Measurements from ENCODE around the gene HCLS1.
"Not testable (repeated sequence)": the region's sequence is repeated elsewhere in the genome, so short reads cannot be mapped to it uniquely, and the experiment has no call there.

The HCLS1 gene

GRCh38 chr3:121660356-121661171, at the start of gene HCLS1:
HCLS1 (minus strand) TSS chr3:121660903; CDS start chr3:121658347, 2,556 bp downstream.
- DNase-seq = peak; percentile 61

- no peak for DNase-seq
These were observed 49.6 kb upstream of the HCLS1 start for GRCh38 chr3:121710347-121710746.

- DNase-seq = no peak
These were observed 47.0 kb upstream of the HCLS1 start for GRCh38 chr3:121707531-121708273.

- no peak for DNase-seq
These were observed 44.8 kb upstream of the HCLS1 start for GRCh38 chr3:121705541-121705940.

GRCh38 chr3:121703973-121704372, 43.3 kb upstream of the HCLS1 start:
- DNase-seq = no peak

- no peak for DNase-seq
These were observed 38.2 kb upstream of the HCLS1 start for GRCh38 chr3:121698901-121699300.

GRCh38 chr3:121698476-121698875, 37.8 kb upstream of the HCLS1 start:
- DNase-seq = no peak

- DNase-seq = no peak
These were observed 35.5 kb upstream of the HCLS1 start for GRCh38 chr3:121696186-121696585.

GRCh38 chr3:121692010-121692699, 31.5 kb upstream of the HCLS1 start:
- DNase-seq = no peak

GRCh38 chr3:121690777-121691405, 30.2 kb upstream of the HCLS1 start:
- no peak for DNase-seq

GRCh38 chr3:121688747-121689146, 28.0 kb upstream of the HCLS1 start:
- not testable (repeated sequence) for DNase-seq

GRCh38 chr3:121681792-121682191, 21.1 kb upstream of the HCLS1 start:
- DNase-seq = no peak

- DNase-seq = no peak
These were observed 16.4 kb upstream of the HCLS1 start for GRCh38 chr3:121677141-121677540.

GRCh38 chr3:121670676-121671075, 10.0 kb upstream of the HCLS1 start:
- no peak for DNase-seq

GRCh38 chr3:121667333-121667732, 6.6 kb upstream of the HCLS1 start:
- DNase-seq = no peak

- no peak for DNase-seq
These were observed 4.8 kb upstream of the HCLS1 start for GRCh38 chr3:121665488-121665887.

- DNase-seq = no peak
These were observed 2.6 kb upstream of the HCLS1 start for GRCh38 chr3:121663171-121663847.

- no peak for DNase-seq
These were observed 2.0 kb upstream of the HCLS1 start for GRCh38 chr3:121662742-121663141.

GRCh38 chr3:121661376-121661775, 673 bp upstream of the HCLS1 start:
- DNase-seq = no peak

- no peak for DNase-seq
These were observed 1.1 kb downstream of the HCLS1 start for GRCh38 chr3:121659586-121659985.

- DNase-seq = no peak
These were observed 1.8 kb downstream of the HCLS1 start for GRCh38 chr3:121658716-121659435.

All from activated gamma-delta T cell treated with Interleukin-2 at 50 U/mL for 16 hours (primary cell).